GM18870 (cell line): Measurements from ENCODE around the gene COL23A1.

Experiments used
- ATAC-seq: cut with Tn5 transposase; IDR thresholded peaks from one replicate; pipeline ENCODE4 v1.9.1; 2021; ENCODE audit warnings: moderate library complexity; ENCODE audit not compliant: unreplicated experiment

The COL23A1 gene

DNA sequence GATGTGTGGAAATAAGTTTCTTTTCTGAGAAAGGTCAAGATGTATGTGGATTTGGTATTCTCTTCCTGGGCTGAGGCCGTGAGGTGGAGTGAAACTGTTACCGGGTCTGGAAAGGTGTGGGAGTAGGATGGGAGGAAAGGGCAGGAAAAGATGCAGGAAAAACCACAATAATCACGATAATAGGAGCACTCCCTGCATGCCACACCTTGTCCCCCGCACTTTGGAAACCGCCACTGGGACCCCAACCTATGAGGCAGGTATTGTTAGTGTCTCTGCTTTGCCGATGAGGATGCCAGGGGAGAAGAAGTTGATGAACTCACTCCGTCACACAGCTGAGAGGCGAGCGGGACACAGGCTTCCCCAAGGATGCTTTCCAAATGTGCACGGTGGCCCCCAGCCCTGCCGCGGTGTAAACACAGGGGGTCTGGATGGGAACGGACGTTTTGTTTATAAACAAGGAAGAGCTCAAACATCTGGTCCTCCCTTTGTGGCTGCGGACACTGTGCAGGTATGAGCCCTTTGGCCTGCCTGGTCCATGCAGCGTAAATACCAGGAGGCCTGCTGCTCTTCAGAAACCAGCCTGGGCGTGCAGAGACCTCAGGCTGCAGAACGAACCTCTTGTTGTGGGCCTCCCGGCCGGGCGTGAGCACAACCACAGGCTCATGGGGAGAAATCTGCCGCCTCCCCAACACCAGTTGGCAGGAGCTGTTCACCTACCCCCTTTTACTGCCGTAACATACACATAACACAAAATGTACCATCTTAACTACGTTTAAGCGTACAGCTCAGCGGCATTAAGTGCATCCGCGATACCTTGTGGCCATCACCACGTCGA is 126.7 kb downstream of the COL23A1 start:
- ATAC-seq, result no peak

DNA sequence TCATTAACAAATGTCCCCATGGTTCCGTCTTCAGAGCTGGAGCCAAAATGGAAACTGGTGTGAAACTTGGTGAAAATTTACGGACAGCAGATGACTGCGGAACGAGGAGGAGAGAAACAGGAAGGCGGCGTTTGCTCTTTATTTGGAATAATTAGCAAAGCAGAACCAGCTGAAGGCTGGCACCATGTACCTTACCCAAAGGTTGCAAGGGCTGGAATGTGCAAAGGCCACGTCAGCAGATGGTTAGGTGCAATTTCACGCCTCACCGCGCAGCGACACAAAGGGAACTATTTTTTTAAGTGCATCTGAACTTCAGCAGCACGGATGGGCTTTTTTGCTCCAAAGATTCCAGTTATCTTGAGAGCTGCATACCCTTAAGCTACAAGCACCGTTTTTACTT is 127.4 kb downstream of the COL23A1 start:
- ATAC-seq, result no peak

DNA sequence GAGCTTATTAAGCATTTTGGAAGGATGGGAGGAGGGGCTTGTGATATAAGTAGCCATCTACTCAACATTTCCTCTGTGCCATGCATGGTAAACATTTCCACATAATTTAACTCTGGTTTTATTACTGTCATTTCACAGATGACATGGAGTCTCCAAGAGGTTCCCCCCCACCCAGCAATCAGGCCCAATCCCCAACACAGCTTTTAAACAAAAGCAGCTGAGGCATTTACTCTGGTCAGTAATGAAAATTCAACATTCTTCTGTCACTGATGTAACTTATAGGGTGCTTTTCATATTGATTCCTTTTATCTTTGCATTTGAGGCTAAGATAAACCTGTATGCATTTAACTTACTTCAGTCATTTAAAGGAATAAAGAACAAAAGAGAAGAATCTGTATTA is 128.1 kb downstream of the COL23A1 start:
- ATAC-seq, result no peak

DNA sequence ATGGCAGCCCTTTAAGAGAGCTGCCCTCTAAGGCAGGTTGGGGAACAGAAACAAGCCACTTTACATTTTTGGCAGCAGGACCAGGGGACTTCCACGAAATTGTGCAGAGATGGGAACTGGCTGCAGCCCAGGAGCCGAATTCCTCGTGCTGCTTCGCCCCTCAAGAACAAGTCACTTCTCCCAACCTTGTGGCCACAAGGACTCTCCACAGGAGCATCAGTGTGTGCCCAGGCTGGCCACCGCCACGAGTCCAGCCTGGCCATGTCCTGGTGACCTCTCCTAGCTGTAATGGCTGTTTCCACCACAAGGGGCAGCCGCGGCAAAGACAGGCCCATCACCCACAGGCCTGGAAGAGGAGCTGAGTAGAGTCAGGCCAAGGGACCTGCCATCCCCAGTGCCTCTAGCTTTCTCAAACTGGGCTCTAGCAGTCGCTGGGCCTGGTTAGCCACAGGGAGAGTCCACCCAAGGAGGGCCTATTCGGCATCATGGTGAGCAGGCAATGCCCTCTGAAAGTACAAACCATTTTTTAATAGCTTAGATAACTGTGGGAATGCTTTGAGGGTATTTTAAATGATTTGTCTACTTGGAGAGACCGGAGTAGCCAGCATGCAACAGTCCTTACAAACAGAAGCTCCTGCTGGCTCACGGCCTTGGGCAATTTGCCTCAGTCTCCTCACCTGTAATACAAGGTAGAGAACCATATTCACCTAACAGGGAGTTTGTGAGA is 129.0 kb downstream of the COL23A1 start:
- no peak for ATAC-seq

DNA sequence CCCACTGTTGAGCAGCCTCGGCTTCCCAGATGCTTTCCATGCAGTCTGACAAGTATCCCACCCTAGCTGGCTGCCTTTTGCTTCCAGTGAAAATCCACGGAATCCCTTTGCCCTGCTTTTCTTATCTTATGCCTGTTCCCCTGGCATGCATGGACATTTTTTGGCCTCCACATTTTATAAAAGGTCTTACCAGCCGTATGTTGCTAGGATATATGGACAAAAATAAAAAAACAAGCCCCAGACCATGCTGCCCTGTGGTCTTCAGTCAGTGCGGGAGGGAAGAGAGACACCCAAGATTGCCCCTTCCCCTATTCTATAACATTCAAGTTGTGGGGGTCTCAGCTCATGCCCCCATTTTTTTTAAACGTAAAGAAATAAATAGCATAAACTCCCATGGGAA is 129.6 kb downstream of the COL23A1 start:
- no peak for ATAC-seq

DNA sequence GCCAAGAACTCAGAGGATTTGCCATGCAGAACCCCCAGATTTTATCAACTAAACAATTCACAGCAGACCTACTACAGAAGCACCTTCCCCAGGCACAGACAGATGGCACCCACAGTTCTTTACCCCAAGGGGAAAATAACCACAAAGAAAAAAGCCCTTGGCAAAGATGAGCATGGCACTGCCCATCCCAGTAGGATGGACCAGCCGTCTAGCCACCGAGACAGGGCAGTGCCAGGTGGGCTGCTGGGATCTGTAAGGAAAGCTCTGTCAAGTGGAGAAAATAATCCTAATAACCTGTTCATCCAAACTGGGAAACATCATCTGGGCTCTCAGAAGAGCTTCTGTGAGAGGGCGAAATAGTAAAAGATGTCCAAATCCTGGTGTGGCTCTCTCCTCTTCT is 130.0 kb downstream of the COL23A1 start:
- ATAC-seq, result no peak

DNA sequence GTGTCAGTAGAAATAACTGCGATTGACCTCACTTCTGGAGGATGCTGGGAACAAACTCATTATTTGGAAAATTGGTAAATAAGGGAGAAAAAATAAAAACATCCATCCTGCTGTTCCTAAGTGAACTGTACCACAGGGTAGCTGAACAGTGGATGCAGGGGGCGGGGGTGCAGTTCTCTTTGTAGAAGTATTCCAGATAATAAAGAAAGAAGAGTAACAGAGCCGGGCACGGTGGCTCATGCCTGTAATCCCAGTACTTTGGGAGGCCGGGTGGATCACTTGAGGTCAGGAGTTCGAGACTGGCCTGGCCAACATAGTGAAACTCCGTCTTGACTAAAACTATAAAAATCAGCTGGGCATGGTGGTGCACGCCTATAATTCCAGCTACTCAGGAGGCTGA is 132.1 kb downstream of the COL23A1 start:
- ATAC-seq, result no peak

DNA sequence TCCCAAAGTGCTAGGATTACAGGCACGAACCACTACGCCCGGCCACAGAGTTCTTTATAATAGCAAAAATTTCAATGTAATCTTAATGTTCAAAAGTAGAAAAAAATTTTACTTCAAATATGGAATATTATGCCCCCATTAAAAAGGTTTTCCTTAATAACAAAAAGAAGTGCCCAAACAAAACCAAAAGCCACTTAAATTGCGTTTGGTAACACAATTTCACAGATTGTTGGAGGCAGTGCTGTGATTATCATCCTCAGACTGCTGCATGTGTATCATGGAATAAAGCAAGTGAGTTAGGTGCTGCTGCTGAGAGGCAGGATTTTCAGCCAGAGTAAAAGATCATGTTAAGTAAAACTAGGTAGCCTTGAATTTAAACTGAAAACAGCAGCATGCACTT is 132.7 kb downstream of the COL23A1 start:
- ATAC-seq, result no peak

DNA sequence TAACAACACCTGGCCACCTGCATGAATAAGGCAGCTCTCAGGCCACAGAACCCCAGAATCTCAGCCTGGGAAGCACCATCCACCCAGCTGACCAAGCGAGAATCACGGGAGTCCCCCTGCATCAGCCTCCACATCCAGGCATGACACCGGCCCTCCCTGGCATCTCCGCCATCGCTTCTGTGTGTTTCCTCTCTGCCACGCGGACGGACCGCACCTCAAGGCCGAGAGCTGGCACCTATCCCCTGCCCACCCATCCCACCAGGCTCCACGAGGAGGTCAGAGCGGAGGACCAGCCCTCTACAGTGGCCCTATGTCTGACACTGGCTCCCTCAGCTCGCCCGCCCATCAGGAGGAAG is 134.7 kb downstream of the COL23A1 start:
- ATAC-seq, result no peak

DNA sequence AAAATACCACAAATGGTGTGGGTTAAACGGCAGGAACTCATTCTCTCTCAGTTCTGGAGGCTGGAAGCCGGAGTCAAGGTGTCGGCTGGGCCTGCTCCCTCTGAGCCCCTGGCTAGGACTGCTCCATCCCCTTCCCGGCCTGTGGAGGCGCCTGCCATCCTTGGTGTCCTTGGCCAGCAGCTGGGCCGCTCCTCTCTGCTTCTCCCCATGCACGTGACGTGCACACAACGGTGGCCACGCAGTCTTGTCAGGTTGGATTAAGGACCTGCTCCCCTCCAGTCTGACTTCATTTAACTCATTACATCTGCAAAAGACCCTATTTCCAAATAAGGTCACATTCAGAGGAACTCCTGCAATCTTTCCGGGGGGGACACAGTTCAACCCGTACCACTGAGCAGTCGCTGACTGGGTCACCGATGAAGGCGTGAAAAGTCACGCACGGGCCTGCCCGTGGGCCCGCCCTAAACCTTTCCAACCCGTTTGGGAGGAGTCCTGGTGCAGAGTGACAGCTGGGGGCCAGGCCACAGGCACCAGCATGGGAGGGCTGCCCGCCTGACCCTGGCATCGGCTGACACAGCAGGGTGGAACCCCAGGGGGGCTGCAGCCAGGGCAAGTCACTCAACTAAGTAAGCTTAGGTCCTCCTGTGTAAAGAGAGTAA is 135.2 kb downstream of the COL23A1 start:
- ATAC-seq, result no peak

DNA sequence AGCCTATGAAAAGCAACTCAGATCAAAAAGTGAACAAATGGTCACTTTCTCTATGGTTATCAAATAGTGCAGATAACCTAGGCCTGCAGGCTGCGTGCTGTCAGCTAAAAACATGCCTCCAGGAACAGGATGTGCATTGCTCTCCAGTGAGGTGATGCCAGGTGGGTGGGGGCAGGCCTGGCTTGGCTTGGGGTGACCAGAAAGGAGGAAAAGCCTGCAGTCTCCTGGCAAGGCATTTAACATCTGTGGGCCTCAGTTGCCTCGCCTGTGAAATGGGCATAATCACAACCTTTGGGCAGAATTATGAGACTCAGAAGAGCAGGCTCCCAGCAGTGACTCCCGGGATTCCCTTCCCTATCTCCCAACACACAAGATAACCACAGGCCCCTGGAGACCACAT is 135.9 kb downstream of the COL23A1 start:
- no peak for ATAC-seq

DNA sequence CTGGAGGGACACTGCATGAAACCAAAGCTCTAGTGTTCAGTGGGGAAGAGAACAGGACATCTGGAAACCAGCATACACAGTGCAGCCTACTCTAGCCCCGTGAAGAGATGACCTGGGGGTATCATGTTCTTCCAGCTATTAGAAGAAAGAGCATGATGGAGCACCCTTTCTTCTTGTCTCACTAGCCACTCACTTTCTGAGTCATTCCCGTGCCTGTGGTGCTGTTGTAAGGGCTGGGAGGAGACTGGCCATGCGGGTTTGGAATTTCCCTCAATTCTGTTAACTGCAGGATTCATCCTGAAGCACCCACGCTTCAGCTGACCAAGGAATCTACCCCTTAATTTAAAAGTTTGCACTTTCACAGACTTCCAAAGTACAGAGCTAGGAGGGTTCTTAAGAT is 137.0 kb downstream of the COL23A1 start:
- no peak for ATAC-seq

DNA sequence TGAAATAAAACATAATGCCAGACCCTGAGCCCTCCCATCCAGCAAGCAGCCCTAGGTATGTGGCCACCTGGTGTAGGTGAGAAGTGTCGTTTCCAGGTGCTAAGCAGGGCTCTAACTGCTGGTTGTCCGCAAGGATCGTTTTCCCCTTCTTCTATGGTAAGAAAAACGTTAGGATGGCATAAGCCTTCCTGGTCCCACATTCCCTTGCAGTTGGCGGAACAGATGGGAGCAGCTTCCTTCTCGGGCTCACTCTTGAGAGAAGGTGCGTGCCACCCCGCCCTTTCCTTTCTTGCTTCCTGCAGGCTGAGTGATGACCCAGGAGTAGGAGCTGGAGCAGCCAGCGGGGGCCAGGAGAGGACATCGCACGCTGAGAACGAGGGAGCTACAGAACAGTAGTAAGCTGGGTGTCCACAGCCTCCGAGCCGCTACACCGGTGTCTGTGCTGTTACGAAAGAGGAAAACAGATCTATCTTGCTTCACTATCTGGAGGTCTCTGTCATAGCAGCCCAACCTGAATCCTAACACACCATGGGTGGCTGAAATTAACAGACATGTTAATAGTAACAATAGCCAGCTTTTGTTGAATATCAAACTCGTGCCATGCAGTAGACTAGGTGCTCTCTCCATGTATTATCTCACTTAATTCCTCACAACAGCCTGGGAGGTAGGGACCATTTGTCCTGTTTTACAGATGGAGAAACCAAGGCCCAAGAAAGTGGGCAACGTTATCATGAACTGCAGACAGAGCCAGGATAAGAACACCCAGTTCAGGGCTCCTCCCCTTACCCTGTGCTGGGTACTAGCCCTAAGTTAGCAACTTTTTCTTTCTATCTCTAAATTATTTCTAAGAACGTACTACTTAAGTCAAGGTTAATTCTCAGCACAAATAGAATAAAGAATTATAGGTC is 139.8 kb downstream of the COL23A1 start:
- no peak for ATAC-seq

DNA sequence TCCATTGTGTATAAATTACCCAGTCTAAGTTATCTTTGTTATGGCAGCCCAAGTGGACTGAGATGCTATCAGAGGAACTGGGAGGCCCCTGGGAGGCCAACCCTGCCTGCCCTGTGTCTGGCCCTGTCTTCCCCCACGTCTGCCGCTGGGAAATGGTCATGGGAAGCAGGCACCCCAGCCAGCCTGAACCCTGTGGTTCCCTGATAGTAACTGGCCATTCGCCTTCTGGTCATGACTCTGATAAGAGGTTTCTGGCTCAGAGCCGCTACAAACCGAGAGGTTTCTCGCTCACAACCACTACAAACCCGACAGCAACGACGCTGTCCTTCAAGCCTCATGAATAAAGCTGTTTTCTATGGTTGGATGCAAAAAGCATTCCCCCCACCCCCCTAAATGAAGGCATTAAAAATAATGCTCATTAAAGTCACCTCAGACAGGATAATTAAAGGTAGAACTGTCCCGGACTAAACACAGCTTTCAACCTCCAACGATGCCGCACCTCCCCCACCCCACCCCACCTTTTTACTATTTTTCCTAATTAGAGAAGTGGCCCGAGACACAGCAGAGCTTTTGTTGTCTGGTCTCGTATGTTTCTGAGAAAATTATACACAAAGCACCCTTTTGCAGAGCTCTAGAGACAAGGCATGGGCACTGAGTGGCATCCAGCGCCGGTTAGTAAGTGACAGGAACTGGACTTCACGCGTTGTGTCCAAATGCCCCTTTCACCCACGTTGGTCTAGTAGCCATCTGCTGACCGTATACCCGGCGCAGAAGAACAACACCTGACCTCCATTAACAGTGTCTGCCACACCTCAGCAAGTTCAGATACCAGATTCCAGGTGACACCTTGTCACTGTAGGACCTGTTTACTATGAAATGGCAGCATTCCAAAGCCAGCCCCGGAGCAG is 140.8 kb downstream of the COL23A1 start:
- no peak for ATAC-seq

DNA sequence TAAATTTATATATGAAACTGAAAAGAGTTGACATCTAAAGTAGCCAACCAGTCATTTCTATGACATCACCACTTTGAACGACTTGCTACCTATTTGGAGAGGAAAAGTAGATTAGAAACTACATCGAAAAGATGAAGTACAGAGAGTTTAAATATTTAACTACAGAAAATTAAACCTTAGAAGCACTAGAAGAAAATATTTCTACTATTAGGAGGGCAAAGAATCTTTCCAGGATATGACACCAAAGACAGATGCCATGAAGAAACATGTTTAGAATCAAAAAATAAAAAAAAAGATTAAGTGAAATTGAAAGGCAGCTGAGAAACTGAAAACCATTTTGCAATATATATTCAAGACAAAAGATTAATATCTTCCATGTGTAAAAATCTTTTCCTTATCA is 144.7 kb downstream of the COL23A1 start:
- ATAC-seq, result no peak

DNA sequence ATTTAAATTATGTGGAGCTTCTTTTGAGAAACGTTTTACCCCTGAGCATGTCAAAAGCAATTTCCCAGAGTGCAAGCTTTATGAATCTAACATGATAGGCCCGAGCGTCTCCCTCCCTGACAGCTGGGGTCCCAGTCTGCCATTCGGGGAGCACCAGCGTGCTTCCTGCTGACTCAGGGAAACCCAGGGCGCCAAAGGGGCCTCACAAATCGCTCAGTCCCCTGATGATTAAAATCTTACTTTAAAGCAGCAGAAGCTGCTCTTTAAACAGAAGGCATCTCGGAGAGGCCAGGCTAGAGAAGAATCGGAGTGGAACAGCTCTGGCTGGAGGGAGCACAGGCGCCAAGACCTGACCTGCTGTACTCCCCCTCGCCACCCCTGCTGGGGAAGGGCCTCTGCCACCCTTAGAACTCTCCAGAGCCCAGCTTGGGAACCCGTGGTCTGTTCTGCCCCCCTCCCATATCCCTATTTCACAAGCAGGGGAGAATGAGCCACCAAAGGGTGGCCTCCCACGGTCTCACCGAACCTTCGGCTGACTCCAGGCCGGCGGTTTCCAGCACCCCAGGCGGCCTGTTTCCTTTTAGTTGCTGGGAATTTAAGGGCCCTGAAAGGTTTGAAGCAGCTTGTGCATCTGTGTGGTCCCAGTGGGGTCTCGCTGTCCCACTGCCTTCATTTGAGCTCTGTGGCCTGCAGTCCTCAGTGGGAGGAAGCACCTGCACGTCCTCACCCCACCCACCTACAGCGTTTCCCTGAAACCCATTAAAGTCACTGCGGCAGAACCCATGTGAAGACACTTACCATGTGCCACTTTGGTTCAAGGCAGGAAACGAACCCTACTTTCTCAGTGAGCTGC is 147.6 kb downstream of the COL23A1 start:
- ATAC-seq, result no peak

DNA sequence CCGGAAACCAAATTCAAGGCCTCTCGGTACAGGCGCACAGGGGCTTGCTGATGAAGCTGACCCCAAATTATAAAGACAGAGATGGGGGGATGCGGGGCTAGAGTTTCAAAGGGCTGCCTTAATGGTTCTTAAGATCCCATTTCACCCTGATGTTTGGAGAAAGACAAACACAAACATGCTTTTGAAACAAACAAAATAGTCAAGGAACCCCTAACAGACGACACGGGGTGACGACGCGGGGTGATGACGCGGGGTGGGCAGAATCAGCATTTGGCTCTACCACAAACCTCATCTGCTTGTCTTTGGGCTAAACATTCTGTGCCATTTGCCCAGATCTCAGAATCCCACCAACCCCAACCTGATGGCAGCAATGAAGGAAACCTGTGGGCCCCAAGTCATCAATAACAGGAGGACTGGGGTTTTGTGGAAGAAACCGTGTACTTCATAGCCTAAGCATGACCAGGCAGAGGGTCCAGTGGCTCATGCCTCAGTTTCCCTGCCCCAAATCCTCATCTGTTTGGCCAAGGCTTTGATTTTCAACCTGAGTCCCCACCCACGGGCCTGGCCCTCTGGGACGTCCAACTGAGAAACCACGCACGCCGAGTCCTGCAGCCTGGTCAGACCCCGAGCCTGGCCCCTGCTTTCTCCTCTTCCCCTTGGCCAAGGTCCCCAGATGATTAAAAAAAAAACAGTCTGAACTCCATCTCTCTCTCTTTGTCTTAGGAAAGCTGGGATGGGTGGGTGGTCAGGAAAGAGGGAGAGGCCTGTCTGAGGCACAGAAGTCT is 148.5 kb downstream of the COL23A1 start:
- ATAC-seq, result no peak

DNA sequence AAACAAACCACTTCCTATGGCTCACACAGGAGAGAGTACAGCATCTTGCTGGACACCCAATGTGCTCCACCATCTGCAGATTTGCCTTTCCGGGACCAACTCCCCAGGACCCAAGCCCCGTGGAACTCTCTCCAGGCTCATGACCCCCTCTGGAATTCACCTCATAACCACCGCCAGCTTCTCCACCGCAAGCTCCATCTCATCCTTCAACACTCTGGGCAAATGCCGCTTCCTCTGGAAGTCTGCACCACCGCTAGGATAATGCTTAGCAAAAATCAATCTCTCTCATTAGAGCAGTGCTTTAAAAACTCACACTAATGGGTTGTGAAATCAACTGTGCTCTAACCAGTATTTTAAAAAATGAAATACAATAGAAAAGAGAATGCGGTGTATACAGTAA is 150.0 kb downstream of the COL23A1 start:
- ATAC-seq, result no peak
